Peyer's patch (tissue), 4 donors: ENCODE measurements around the gene NDUFC1.

Source experiments
- CTCF ChIP-seq, 6 experiments: fragments of 450-650 bp in 4 of 6; fragments of 200-600 bp in 2 of 6; sonication (generic) in 1 of 6; IDR thresholded peaks; one replicate each; pipeline ENCODE4 v1.5.1; 2017 to 2019; ENCODE audit warnings: antibody characterized with exemption in 6 of 6, mild to moderate bottlenecking in 3 of 6, moderate library complexity in 1 of 6
- POLR2A ChIP-seq, 2 donors: fragments of 450-650 bp; IDR thresholded peaks; one replicate each; pipeline ENCODE4 v1.5.1; 2017; ENCODE audit warnings: antibody characterized with exemption in 2 of 2, mild to moderate bottlenecking in 2 of 2, moderate library complexity in 2 of 2

GRCh38 chr4:139247241-139247640 lies 55.0 kb downstream of the NDUFC1 start:
- TF ChIP-seq CTCF (IDR thresholded peaks at IDR 0.05) (no peak), POLR2A (IDR thresholded peaks at IDR 0.05) (no peak)
